HepG2 (cell line): ENCODE measurements around the gene HLCS. TPM values are rescaled to one million over a fixed set of nuclear protein-coding genes. Genes with fewer than 3 reads are reported as not detected.
A peak's percentile ranks its signal among the peaks of the same experiment; 100 is the strongest.

Experiments used
- ATAC-seq: fragments of 200-7000 bp; cut with Tn5 transposase; 3 replicates; pipeline ENCODE4 v1.9.1; 2020; ENCODE audit warnings: mild to moderate bottlenecking, moderate library complexity
- BruUV-seq: library from RNA; stranded (reverse); fragments of 400-500 nt; replicated peaks from 2 replicates; lab custom pipeline; 2021; lab: Mats Ljungman, UMichigan
- CTCF ChIA-PET: fragments of 300-600 bp; formaldehyde crosslinking; extraction: SDS; loops from one replicate; lab custom pipeline; 2021; ENCODE audit warnings: low total read pairs, inconsistent platforms, low intra/inter-chr PET ratio; lab: Yijun Ruan, JAX
- POLR2A ChIA-PET: fragments of 350-600 bp; sonication (Branson Sonifier 250); formaldehyde crosslinking; loops from one replicate; lab custom pipeline; 2020; ENCODE audit warnings: antibody characterized with exemption, inconsistent platforms; lab: Yijun Ruan, JAX
- DNase-seq: peaks from one replicate; pipeline ENCODE4 v3.0.0-alpha.2; 2015; ENCODE audit warnings: low spot score
- FAIRE-seq: peaks from 3 replicates; lab custom pipeline; 2011; peaks lifted over from hg19 to GRCh38; lab: Jason Lieb, UNC
- H2AFZ ChIP-seq: one replicate; pipeline ENCODE4 v1.6.1; 2011; ENCODE audit warnings: low read length, inconsistent platforms
- H3K27ac ChIP-seq: fragments of 300-600 bp; 3 replicates; pipeline ENCODE4 v1.8.0; 2011; ENCODE audit warnings: mixed run types, mild to moderate bottlenecking, mixed read lengths, low read length, inconsistent platforms; ENCODE audit not compliant: insufficient read depth; ENCODE audit errors: extremely low read length
- H3K27me3 ChIP-seq, 2 experiments: fragments of 200-600 bp in 1 of 2; 2 replicates in 1 of 2; 3 replicates in 1 of 2; pipeline versions ENCODE4 v1.6.0 to v1.8.0; 2011; ENCODE audit warnings: low read length in 2 of 2, mild to moderate bottlenecking in 2 of 2, moderate library complexity in 2 of 2, inconsistent platforms in 1 of 2; ENCODE audit not compliant: insufficient read depth in 2 of 2, control insufficient read depth in 1 of 2
- H3K36me3 ChIP-seq, 2 experiments: fragments of 200-600 bp in 1 of 2; replicated peaks in 1 of 2; 2 replicates in 1 of 2; 3 replicates in 1 of 2; pipeline versions ENCODE4 v1.5.1 to v1.8.0; 2011; ENCODE audit warnings: low read length in 2 of 2, inconsistent platforms in 1 of 2; ENCODE audit not compliant: insufficient read depth in 2 of 2, control insufficient read depth in 1 of 2
- H3K4me1 ChIP-seq: 2 replicates; pipeline ENCODE4 v1.5.1; 2012; ENCODE audit warnings: low read length, inconsistent platforms; ENCODE audit not compliant: insufficient read depth
- H3K4me2 ChIP-seq: 2 replicates; pipeline ENCODE4 v1.6.0; 2011; ENCODE audit warnings: low read depth, low read length, inconsistent platforms
- H3K4me3 ChIP-seq, 3 experiments: fragments of 200-600 bp in 1 of 3; sonication (generic), shearing (Covaris generic) in 1 of 3; replicated peaks in 1 of 3; 2 replicates each; pipeline ENCODE4 v1.5.1; 2011 to 2016; ENCODE audit warnings: low read length in 3 of 3, inconsistent platforms in 2 of 3, low read depth in 2 of 3, mild to moderate bottlenecking in 2 of 3, control low read depth in 1 of 3, mixed read lengths in 1 of 3; ENCODE audit not compliant: insufficient read depth in 1 of 3
- H3K79me2 ChIP-seq: one replicate; pipeline ENCODE4 v1.6.1; 2011; ENCODE audit warnings: low read length, inconsistent platforms; ENCODE audit not compliant: insufficient read depth
- H3K9ac ChIP-seq: 2 replicates; pipeline ENCODE4 v1.6.0; 2011; ENCODE audit warnings: mild to moderate bottlenecking, low read depth, low read length, inconsistent platforms; ENCODE audit not compliant: insufficient read depth
- H3K9me3 ChIP-seq: 2 replicates; pipeline ENCODE4 v1.5.1; 2012; ENCODE audit warnings: mild to moderate bottlenecking, low read length
- H4K20me1 ChIP-seq: 2 replicates; pipeline ENCODE4 v1.6.0; 2011; ENCODE audit warnings: inconsistent platforms, mild to moderate bottlenecking, low read length, moderate library complexity; ENCODE audit not compliant: insufficient read depth
- FIP1L1 ChIP-seq: fragments of 200-400 bp; formaldehyde crosslinking; IDR thresholded peaks from 2 replicates; pipeline ENCODE4 v1.6.1; 2018; ENCODE audit warnings: low read depth, mild to moderate bottlenecking, low read length, moderate library complexity, borderline replicate concordance; ENCODE audit not compliant: insufficient read depth
- HNRNPLL ChIP-seq: fragments of 200-400 bp; formaldehyde crosslinking; IDR thresholded peaks from 2 replicates; pipeline ENCODE4 v1.6.1; 2017; ENCODE audit warnings: mild to moderate bottlenecking, low read depth, low read length; ENCODE audit not compliant: poor library complexity, severe bottlenecking
- HOXA9 ChIP-seq: sonication (generic); formaldehyde crosslinking; IDR thresholded peaks from 2 replicates; pipeline ENCODE4 v1.8.1; 2022; ENCODE audit warnings: missing genetic modification reagents, mild to moderate bottlenecking, moderate library complexity, borderline replicate concordance
- KDM5B ChIP-seq: sonication (generic); formaldehyde crosslinking; IDR thresholded peaks from 2 replicates; pipeline ENCODE4 v1.4.0; 2020; ENCODE audit warnings: missing genetic modification reagents, mild to moderate bottlenecking, borderline replicate concordance
- MEIS1 ChIP-seq: sonication (generic); formaldehyde crosslinking; IDR thresholded peaks from 2 replicates; pipeline ENCODE4 v1.9.0; 2021; ENCODE audit warnings: mild to moderate bottlenecking, missing genetic modification reagents, moderate library complexity, borderline replicate concordance
- NCOA5 ChIP-seq: sonication (generic); formaldehyde crosslinking; IDR thresholded peaks from 2 replicates; pipeline ENCODE4 v1.4.0; 2020; ENCODE audit warnings: missing genetic modification reagents
- SALL1 ChIP-seq: sonication (generic); formaldehyde crosslinking; IDR thresholded peaks from 2 replicates; pipeline ENCODE4 v1.8.0; 2022; ENCODE audit warnings: mild to moderate bottlenecking, missing genetic modification reagents
- SIX4 ChIP-seq: sonication (generic); formaldehyde crosslinking; IDR thresholded peaks from 2 replicates; pipeline ENCODE4 v1.4.0; 2020; ENCODE audit warnings: missing genetic modification reagents
- SOX5 ChIP-seq: IDR thresholded peaks from 2 replicates; pipeline ENCODE4 v1.6.1; 2016; ENCODE audit warnings: borderline replicate concordance
- SUZ12 ChIP-seq: fragments of 150-350 bp; IDR thresholded peaks from 2 replicates; pipeline ENCODE4 v1.6.1; 2014; ENCODE audit warnings: low read depth, low read length
- ZFX ChIP-seq: sonication (generic); formaldehyde crosslinking; IDR thresholded peaks from 2 replicates; pipeline ENCODE4 v1.4.0; 2020; ENCODE audit warnings: mild to moderate bottlenecking, low read depth, missing genetic modification reagents, moderate library complexity
- ZNF83 ChIP-seq: sonication (generic); formaldehyde crosslinking; IDR thresholded peaks from 2 replicates; pipeline ENCODE4 v1.4.0; 2020; ENCODE audit warnings: missing genetic modification reagents, mild to moderate bottlenecking, borderline replicate concordance
- WGBS: methylation state at CpG from one replicate; pipeline ENCODE4 v1.1.6; 2017; ENCODE audit warnings: low lambda C conversion rate; 5-methylcytosine and 5-hydroxymethylcytosine counted together
- in situ Hi-C: cut with HindIII; loops from 2 replicates; pipeline ENCODE4 v1.10.0; 2017; ENCODE audit warnings: low pct_unique_long_range_greater_than_20kb; ENCODE audit not compliant: extremely low pct_ligation_motif_present
- intact Hi-C: fragments of 100-400 bp; cut with micrococcal nuclease; formaldehyde crosslinking; loops from one replicate; pipeline ENCODE4 v1.10.0; 2022; ENCODE audit not compliant: unreplicated experiment
- polyA plus RNA-seq, 8 experiments: library from polyadenylated mRNA; depleted of rRNA in 3 of 8; stranded (reverse) in 7 of 8; unstranded in 1 of 8; fragments of >200 nt; fragmentation: Illumina TruSeq in 4 of 8; extraction: Trizol in 4 of 8; gene quantifications; 2 replicates each; pipeline versions ENCODE4 v1.2.1 to v1.2.3, GENCODE V29; 2011 to 2016; ENCODE audit warnings: low read depth in 4 of 8, missing spikeins in 1 of 8, mixed read lengths in 1 of 8; ENCODE audit not compliant: insufficient read depth in 1 of 8
- total RNA-seq, 5 experiments: library from RNA; depleted of rRNA; stranded (reverse); fragments of >200 nt; fragmentation: Illumina TruSeq; extraction: Trizol; gene quantifications; 2 replicates each; pipeline ENCODE4 v1.2.3, GENCODE V29; 2016; ENCODE audit warnings: low read depth in 1 of 5
- TF ChIP-seq, protein P1 (sequence below), 2 experiments: IDR thresholded peaks; 2 replicates each; pipeline ENCODE4 v1.6.1; 2011 to 2012; ENCODE audit warnings: low read length in 2 of 2, borderline replicate concordance in 1 of 2, low read depth in 1 of 2, mild to moderate bottlenecking in 1 of 2, moderate library complexity in 1 of 2
- TF ChIP-seq, protein P2 (sequence below): IDR thresholded peaks from 2 replicates; pipeline ENCODE4 v1.6.1; 2012; ENCODE audit warnings: low read depth, low read length, improper control_type of control experiment

Gene HLCS
- total and polyA plus RNA-seq, 2 of the 13 experiments (the other 11 are each of a cell fraction or from before 2014, with no cell fraction given), result 7.9 to 12.3 TPM

GRCh38 chr21:36990508-36991205, 24.2 kb upstream of the HLCS start (continued):
- TF ChIP-seq, protein P1, sequence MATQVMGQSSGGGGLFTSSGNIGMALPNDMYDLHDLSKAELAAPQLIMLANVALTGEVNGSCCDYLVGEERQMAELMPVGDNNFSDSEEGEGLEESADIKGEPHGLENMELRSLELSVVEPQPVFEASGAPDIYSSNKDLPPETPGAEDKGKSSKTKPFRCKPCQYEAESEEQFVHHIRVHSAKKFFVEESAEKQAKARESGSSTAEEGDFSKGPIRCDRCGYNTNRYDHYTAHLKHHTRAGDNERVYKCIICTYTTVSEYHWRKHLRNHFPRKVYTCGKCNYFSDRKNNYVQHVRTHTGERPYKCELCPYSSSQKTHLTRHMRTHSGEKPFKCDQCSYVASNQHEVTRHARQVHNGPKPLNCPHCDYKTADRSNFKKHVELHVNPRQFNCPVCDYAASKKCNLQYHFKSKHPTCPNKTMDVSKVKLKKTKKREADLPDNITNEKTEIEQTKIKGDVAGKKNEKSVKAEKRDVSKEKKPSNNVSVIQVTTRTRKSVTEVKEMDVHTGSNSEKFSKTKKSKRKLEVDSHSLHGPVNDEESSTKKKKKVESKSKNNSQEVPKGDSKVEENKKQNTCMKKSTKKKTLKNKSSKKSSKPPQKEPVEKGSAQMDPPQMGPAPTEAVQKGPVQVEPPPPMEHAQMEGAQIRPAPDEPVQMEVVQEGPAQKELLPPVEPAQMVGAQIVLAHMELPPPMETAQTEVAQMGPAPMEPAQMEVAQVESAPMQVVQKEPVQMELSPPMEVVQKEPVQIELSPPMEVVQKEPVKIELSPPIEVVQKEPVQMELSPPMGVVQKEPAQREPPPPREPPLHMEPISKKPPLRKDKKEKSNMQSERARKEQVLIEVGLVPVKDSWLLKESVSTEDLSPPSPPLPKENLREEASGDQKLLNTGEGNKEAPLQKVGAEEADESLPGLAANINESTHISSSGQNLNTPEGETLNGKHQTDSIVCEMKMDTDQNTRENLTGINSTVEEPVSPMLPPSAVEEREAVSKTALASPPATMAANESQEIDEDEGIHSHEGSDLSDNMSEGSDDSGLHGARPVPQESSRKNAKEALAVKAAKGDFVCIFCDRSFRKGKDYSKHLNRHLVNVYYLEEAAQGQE (IDR thresholded peaks at IDR 0.05; ENCODE audit: borderline replicate concordance in 1 of 2, low read depth in 1 of 2, low read length in 2 of 2), result no peak
- TF ChIP-seq, protein P2, sequence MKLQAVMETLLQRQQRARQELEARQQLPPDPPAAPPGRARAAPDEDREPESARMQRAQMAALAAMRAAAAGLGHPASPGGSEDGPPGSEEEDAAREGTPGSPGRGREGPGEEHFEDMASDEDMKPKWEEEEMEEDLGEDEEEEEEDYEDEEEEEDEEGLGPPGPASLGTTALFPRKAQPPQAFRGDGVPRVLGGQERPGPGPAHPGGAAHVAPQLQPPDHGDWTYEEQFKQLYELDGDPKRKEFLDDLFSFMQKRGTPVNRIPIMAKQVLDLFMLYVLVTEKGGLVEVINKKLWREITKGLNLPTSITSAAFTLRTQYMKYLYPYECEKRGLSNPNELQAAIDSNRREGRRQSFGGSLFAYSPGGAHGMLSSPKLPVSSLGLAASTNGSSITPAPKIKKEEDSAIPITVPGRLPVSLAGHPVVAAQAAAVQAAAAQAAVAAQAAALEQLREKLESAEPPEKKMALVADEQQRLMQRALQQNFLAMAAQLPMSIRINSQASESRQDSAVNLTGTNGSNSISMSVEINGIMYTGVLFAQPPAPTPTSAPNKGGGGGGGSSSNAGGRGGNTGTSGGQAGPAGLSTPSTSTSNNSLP, result no peak

DNA sequence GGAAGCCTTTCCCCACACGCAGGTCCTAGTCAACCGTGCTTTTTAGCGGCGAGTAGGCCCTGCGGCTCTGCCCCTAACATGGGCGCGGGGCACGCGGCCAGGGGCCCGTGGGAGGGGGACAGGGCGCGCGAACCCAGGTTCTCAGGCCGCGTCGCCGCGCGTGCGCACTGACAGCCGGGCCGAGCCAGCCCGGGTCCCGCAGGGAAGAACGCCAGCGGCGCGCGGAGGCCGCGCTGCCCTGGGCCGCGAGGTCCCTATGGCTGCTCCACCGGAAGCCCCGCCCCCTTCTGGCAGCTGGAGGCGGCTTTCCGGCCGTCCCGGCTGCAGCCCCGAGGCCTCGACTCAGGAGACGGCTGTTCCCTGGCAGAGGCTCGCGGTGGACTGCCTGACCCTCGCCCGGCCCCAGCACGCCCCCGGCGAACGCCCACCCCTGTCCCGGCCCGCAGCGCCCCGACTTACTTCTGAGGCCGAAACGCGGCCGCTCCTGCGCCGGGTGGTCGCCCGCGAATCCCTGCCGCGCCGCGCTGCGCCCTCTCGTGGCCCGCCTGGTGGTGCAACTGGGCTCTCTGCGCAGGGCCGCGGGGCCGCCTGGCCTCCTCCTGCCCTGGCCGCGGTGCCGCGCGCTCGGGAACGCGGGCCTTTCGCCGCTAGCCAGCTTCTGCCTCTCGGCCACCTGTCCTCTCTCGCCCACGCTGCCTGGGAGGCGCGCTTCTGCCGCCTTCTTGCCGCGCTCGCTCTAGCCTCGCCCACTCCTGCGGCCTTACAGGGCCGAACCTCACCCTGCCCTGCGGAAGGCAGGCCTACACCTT, 23.4 kb upstream of the HLCS start:
- BruUV-seq, result no TSS peak
- H3K36me3 ChIP-seq, result no peaks in the 10 kb centered on the region
- WGBS, result 3% methylated on average over 30 of the region's 97 CpGs
- TF ChIP-seq SUZ12, result no peak
- peak; percentile 98 for TF ChIP-seq ZFX (CRISPR knock-in tag)
- peak; percentile 94 for TF ChIP-seq SALL1 (CRISPR knock-in tag)
- TF ChIP-seq HOXA9 (CRISPR knock-in tag), result peak; percentile 77; the same call in 1 of the 2 replicates
- TF ChIP-seq ZNF83 (CRISPR knock-in tag), result peak; percentile 80; the same call in 1 of the 2 replicates
- no peak for TF ChIP-seq NCOA5 (CRISPR knock-in tag)
- TF ChIP-seq MEIS1 (CRISPR knock-in tag), result peak; percentile 94
- peak; percentile 94; the same call in 1 of the 2 replicates for TF ChIP-seq KDM5B (CRISPR knock-in tag)
- TF ChIP-seq SIX4 (CRISPR knock-in tag), result no peak
- TF ChIP-seq SOX5, result peak; percentile 33; the same call in 1 of the 2 replicates
- no peak for TF ChIP-seq FIP1L1
- peak; percentile 89 for TF ChIP-seq HNRNPLL

More for the DNA sequence above, 23.4 kb upstream of the HLCS start:
- in situ Hi-C loops, result no loop called here
- Histone ChIP-seq H3K9ac (peak overlapping the region; percentile 81), H3K27ac (peak overlapping the region; percentile 92), H3K4me3 (peak overlapping the region; percentile 63 to 69 (median 67); a peak in 5 of 6 replicates), H2AFZ (peak overlapping the region; percentile 71), H4K20me1 (no peaks in the 10 kb centered on the region), H3K9me3 (no peaks in the 10 kb centered on the region), H3K79me2 (no peaks in the 10 kb centered on the region), H3K27me3 (no peaks in the 10 kb centered on the region), H3K4me2 (peak overlapping the region; percentile 76), H3K4me1 (peaks cover 60% of the 10 kb centered on the region)
- CTCF ChIA-PET, result interaction anchor here (1.1 to 3.0 kb wide), 2 partner anchors 13 to 20 kb away, joined by 6 to 44 read pairs; no protein-coding TSS in a partner anchor
- POLR2A ChIA-PET, result interaction anchor here (0.6 to 2.7 kb wide), 12 partner anchors 10 to 605 kb away, joined by 3 to 25 read pairs (median 6); partner anchors contain the start of genes CHAF1B, CLDN14 and HLCS
- ATAC-seq (peak; percentile 94), DNase-seq (peak; percentile 80), FAIRE-seq (no peak)
- intact Hi-C loops, result loop anchor here (1.0 to 5.0 kb wide), 2 partner anchors 13 to 82 kb away; partner anchors contain the start of genes PIGP and TTC3
